Gastroesophageal sphincter (tissue), 4 donors: ENCODE data around the gene GNLY. TPM values are rescaled to one million over a fixed set of nuclear protein-coding genes. Genes with fewer than 3 reads are reported as not detected.
A peak's percentile ranks its signal among the peaks of the same experiment; 100 is the strongest.

Experiments used
- ATAC-seq: fragments of 150-250 bp; one replicate; pipeline ENCODE4 v1.9.1; 2016; ENCODE audit warnings: mild to moderate bottlenecking, moderate library complexity
- H3K27ac ChIP-seq, 4 donors: fragments of 200-600 bp; sonication (generic) in 3 of 4; 1 replicate in 3 of 4; 2 replicates in 1 of 4; pipeline ENCODE4 v1.5.1; 2016 to 2019
- H3K27me3 ChIP-seq: fragments of 200-600 bp; sonication (generic); one replicate; pipeline ENCODE4 v1.5.1; 2019
- H3K36me3 ChIP-seq, 2 donors: fragments of 200-600 bp; sonication (generic); one replicate each; pipeline ENCODE4 v1.5.1; 2019; ENCODE audit warnings: control low read depth in 1 of 2
- H3K4me1 ChIP-seq, 3 donors: fragments of 200-600 bp; sonication (generic); 1 replicate in 2 of 3; 2 replicates in 1 of 3; pipeline ENCODE4 v1.5.1; 2016 to 2019; ENCODE audit warnings: control low read depth in 2 of 3
- H3K4me3 ChIP-seq, 2 donors: fragments of 200-600 bp; sonication (generic); one replicate each; pipeline ENCODE4 v1.5.1; 2019; ENCODE audit warnings: mild to moderate bottlenecking in 1 of 2, moderate library complexity in 1 of 2
- H3K9me3 ChIP-seq, 3 donors: fragments of 200-600 bp; sonication (generic); one replicate each; pipeline ENCODE4 v1.5.1; 2017 to 2019; ENCODE audit warnings: control low read depth in 2 of 3
- CTCF ChIP-seq, 4 experiments: fragments of 200-600 bp in 2 of 4; fragments of 450-650 bp in 2 of 4; sonication (generic) in 1 of 4; IDR thresholded peaks; one replicate each; pipeline ENCODE4 v1.5.1; 2017 to 2019; ENCODE audit warnings: antibody characterized with exemption in 4 of 4, mild to moderate bottlenecking in 2 of 4, moderate library complexity in 2 of 4
- EP300 ChIP-seq: sonication (generic); formaldehyde crosslinking; IDR thresholded peaks from one replicate; pipeline ENCODE4 v1.6.1; 2017; ENCODE audit warnings: antibody characterized with exemption, mild to moderate bottlenecking
- POLR2A ChIP-seq, 2 donors: fragments of 450-650 bp; IDR thresholded peaks; one replicate each; pipeline ENCODE4 v1.6.1; 2017; ENCODE audit warnings: antibody characterized with exemption in 2 of 2, mild to moderate bottlenecking in 2 of 2, moderate library complexity in 1 of 2
- POLR2AphosphoS5 ChIP-seq: sonication (generic); formaldehyde crosslinking; IDR thresholded peaks from one replicate; pipeline ENCODE4 v1.6.1; 2017; ENCODE audit warnings: antibody characterized with exemption
- WGBS, 2 donors: methylation state at CpG; one replicate each; pipeline ENCODE4 v1.1.5; 2018; ENCODE audit warnings: low coverage in 1 of 2; 5-methylcytosine and 5-hydroxymethylcytosine counted together
- total RNA-seq, 4 donors: library from RNA; depleted of rRNA; stranded (reverse); fragments of >200 nt; gene quantifications; one replicate each; pipeline ENCODE4 v1.1.0, GENCODE V29; 2016

The GNLY gene
- total RNA-seq, 4 donors from 2014 or later = 0.54 to 3.1 TPM; not detected in 2

DNA sequence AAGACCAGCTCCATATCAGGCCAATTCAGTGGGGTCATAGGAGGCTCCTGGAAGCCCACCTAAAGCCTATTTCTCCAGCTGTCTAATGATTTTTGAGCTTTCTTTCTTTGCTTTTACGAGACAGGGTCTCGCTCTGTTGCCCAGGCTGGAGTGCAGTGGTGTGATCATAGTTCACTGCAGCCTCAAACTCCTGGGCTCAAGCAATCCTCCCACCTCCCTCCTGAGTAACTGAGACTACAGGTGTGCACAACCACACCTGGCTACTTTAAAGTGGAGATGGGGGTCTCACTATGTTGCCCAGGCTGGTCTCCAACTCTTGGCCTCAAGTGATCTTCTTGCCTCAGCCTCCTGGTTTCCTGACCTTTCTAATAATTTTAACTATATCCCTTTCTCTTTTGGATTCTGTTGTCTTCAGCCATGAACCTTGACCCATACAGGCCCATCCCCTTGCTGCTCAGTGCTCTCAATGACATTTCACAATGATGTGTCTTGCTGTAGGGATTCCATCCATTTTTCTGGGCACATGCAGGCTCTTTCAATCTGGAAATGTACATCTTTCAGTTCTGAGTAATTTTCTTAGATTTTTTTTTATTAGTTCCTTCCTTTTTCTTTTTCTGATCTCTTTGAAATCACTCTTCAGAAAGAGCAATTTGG, 29.7 kb downstream of the GNLY start:
- H3K27ac ChIP-seq = no peak overlapping the region
- no peak for ATAC-seq
- H3K36me3 ChIP-seq = no peaks in the 10 kb centered on the region
- no peaks in the 10 kb centered on the region for H3K9me3 ChIP-seq
- TF ChIP-seq POLR2A (IDR thresholded peaks at IDR 0.05) (no peak), CTCF (IDR thresholded peaks at IDR 0.05) (no peak), POLR2AphosphoS5 (no peak), EP300 (no peak)
- H3K4me1 ChIP-seq = peaks cover 0 to 5% (median 0%) of the 10 kb centered on the region in 3 donors
- H3K4me3 ChIP-seq = no peak overlapping the region
- WGBS, 2 donors = 95 to 100% methylated on average over 2 of the region's 2 CpGs
- no peaks in the 10 kb centered on the region for H3K27me3 ChIP-seq

GRCh38 chr2:85724731-85725181, 30.6 kb downstream of the GNLY start:
- no peaks in the 10 kb centered on the region for H3K36me3 ChIP-seq
- no peak overlapping the region for H3K4me3 ChIP-seq
- no peak for ATAC-seq
- peak overlapping the region in 1 of 4 donors; percentile 26 for H3K27ac ChIP-seq
- no peak for TF ChIP-seq CTCF (IDR thresholded peaks at IDR 0.05)
- no peak for TF ChIP-seq POLR2A (IDR thresholded peaks at IDR 0.05)
- no peak for TF ChIP-seq POLR2AphosphoS5
- no peak for TF ChIP-seq EP300
- WGBS, 2 donors = 73% methylated on average over 2 of the region's 5 CpGs; no CpG with 5 or more reads in 1 of the 2 donors
- H3K27me3 ChIP-seq = no peaks in the 10 kb centered on the region
- peaks cover 0 to 15% (median 0%) of the 10 kb centered on the region in 3 donors for H3K4me1 ChIP-seq
- no peaks in the 10 kb centered on the region for H3K9me3 ChIP-seq

DNA sequence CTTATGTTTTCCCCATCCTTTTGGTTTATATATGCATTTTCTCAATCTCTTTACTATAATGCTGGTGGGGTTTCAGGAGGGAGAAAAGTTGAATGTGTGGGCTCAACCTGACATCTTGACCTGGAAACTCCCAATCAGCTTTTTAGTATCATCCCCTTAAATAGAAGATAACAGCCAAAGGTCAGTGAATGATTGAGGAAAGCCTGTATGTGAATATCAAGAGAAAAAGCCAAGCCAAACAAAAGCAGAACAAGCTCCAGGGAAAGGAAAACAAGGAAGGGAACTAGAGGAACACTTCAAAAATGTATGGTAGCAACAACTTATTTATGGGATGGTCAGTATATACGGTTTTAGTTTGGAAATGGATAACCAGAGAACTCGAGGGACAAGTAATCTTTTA, 31.3 kb downstream of the GNLY start:
- Histone ChIP-seq H3K4me1 (peaks cover 0 to 15% (median 0%) of the 10 kb centered on the region in 3 donors), H3K9me3 (no peaks in the 10 kb centered on the region), H3K4me3 (no peak overlapping the region), H3K27me3 (no peaks in the 10 kb centered on the region), H3K36me3 (no peaks in the 10 kb centered on the region), H3K27ac (no peak overlapping the region)
- 43 to 53% methylated on average over 2 of the region's 2 CpGs for WGBS, 2 donors
- no peak for ATAC-seq
- TF ChIP-seq CTCF (IDR thresholded peaks at IDR 0.05) (no peak), POLR2A (IDR thresholded peaks at IDR 0.05) (no peak), EP300 (no peak), POLR2AphosphoS5 (no peak)

DNA sequence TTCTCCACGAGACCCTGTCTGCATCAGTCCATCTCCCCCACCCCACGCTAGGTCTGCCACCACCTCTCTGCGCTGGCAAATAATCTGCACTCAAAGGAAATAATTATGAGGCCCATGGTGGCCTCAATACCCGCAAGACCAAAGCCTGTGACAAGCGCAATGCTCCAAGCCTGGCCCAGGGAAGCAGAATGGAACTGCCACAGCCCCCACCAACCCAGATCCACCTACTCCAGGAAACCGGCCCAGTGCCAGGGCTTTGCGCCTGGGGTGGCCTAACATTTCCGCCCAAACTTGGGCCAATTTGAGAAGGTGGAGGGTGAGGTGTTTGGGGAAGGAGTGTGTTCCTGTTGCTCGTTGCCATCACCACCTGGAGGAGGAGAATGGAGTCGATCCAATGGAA, 33.6 kb downstream of the GNLY start:
- no peak for ATAC-seq
- peaks cover 0 to 21% (median 0%) of the 10 kb centered on the region in 3 donors for H3K4me1 ChIP-seq
- H3K27ac ChIP-seq = peak overlapping the region in 1 of 4 donors; percentile 55
- H3K4me3 ChIP-seq = no peak overlapping the region
- no peak for TF ChIP-seq EP300
- no peak for TF ChIP-seq CTCF (IDR thresholded peaks at IDR 0.05)
- no peak for TF ChIP-seq POLR2A (IDR thresholded peaks at IDR 0.05)
- no peak for TF ChIP-seq POLR2AphosphoS5
- no peaks in the 10 kb centered on the region for H3K9me3 ChIP-seq
- 79% methylated on average over 6 of the region's 10 CpGs; no CpG with 5 or more reads in 1 of the 2 donors for WGBS, 2 donors
- H3K27me3 ChIP-seq = no peaks in the 10 kb centered on the region
- no peaks in the 10 kb centered on the region for H3K36me3 ChIP-seq

- H3K4me3 ChIP-seq = no peak overlapping the region
- H3K9me3 ChIP-seq = no peaks in the 10 kb centered on the region
- H3K36me3 ChIP-seq = no peaks in the 10 kb centered on the region
- WGBS, 2 donors = 47 to 78% methylated on average over 2 to 5 of the region's 5 CpGs
- ATAC-seq = no peak
- no peaks in the 10 kb centered on the region for H3K27me3 ChIP-seq
- peak overlapping the region in 2 of 4 donors; percentile 20 to 55 for H3K27ac ChIP-seq
- peaks cover 0 to 26% (median 0%) of the 10 kb centered on the region in 3 donors for H3K4me1 ChIP-seq
- TF ChIP-seq POLR2A (IDR thresholded peaks at IDR 0.05) (no peak), CTCF (IDR thresholded peaks at IDR 0.05) (no peak), POLR2AphosphoS5 (no peak), EP300 (no peak)
Observed at GRCh38 chr2:85728342-85728741, 34.2 kb downstream of the GNLY start.
